Measurements from ENCODE around the gene SLC6A1.
A peak's percentile ranks its signal among the peaks of the same experiment; 100 is the strongest.

- TF ChIP-seq POLR2A (IDR thresholded peaks at IDR 0.05; ENCODE audit: low read depth), result no peak
- peak; percentile 54 to 79 (median 59) for TF ChIP-seq CTCF (IDR thresholded peaks at IDR 0.05)
- no peak for TF ChIP-seq EP300 (IDR thresholded peaks at IDR 0.05)
Observed at GRCh38 chr3:10983219-10983916, 9.2 kb upstream of the SLC6A1 start.
